ENCODE results near the gene FARS2.

FARS2 gene

GRCh38 chr6:5287205-5287965 lies 26.1 kb downstream of the FARS2 start:
- peak; percentile 76 for DNase-seq (ENCODE audit: low read depth)

GRCh38 chr6:5287966-5288297 lies 26.6 kb downstream of the FARS2 start:
- DNase-seq (ENCODE audit: low read depth): no peak

GRCh38 chr6:5290097-5290496 lies 28.8 kb downstream of the FARS2 start:
- DNase-seq (ENCODE audit: low read depth): no peak

- no peak for DNase-seq (ENCODE audit: low read depth)
Measured at GRCh38 chr6:5290500-5290899, 29.2 kb downstream of the FARS2 start.

- no peak for DNase-seq (ENCODE audit: low read depth)
Measured at GRCh38 chr6:5292154-5292553, 30.8 kb downstream of the FARS2 start.

- DNase-seq (ENCODE audit: low read depth): no peak
Measured at GRCh38 chr6:5293692-5294091, 32.4 kb downstream of the FARS2 start.

GRCh38 chr6:5294392-5295211 lies 33.3 kb downstream of the FARS2 start:
- DNase-seq (ENCODE audit: low read depth): no peak

GRCh38 chr6:5295623-5296022 lies 34.3 kb downstream of the FARS2 start:
- no peak for DNase-seq (ENCODE audit: low read depth)

- DNase-seq (ENCODE audit: low read depth): no peak
Measured at GRCh38 chr6:5300206-5300764, 39.0 kb downstream of the FARS2 start.

GRCh38 chr6:5302220-5302946 lies 41.1 kb downstream of the FARS2 start:
- no peak for DNase-seq (ENCODE audit: low read depth)

GRCh38 chr6:5302995-5303622 lies 41.8 kb downstream of the FARS2 start:
- DNase-seq (ENCODE audit: low read depth): no peak

GRCh38 chr6:5303682-5304081 lies 42.4 kb downstream of the FARS2 start:
- DNase-seq (ENCODE audit: low read depth): no peak

- DNase-seq (ENCODE audit: low read depth): no peak
Measured at GRCh38 chr6:5305968-5306626, 44.8 kb downstream of the FARS2 start.

- DNase-seq (ENCODE audit: low read depth): no peak
Measured at GRCh38 chr6:5307058-5307457, 45.7 kb downstream of the FARS2 start.

GRCh38 chr6:5308066-5308465 lies 46.8 kb downstream of the FARS2 start:
- DNase-seq (ENCODE audit: low read depth): no peak

- DNase-seq (ENCODE audit: low read depth): no peak
Measured at GRCh38 chr6:5314191-5314865, 53.0 kb downstream of the FARS2 start.

GRCh38 chr6:5315881-5316280 lies 54.6 kb downstream of the FARS2 start:
- DNase-seq (ENCODE audit: low read depth): peak; percentile 64

- DNase-seq (ENCODE audit: low read depth): no peak
Measured at GRCh38 chr6:5316951-5317350, 55.6 kb downstream of the FARS2 start.

GRCh38 chr6:5318617-5319272 lies 57.4 kb downstream of the FARS2 start:
- DNase-seq (ENCODE audit: low read depth): no peak

GRCh38 chr6:5323979-5324378 lies 62.7 kb downstream of the FARS2 start:
- DNase-seq (ENCODE audit: low read depth): no peak

Measured in fibroblast of gingiva (primary cell).